IMR-90 (cell line): ENCODE measurements around the gene GINS1.

Source experiments
- CEBPB ChIP-seq: IDR thresholded peaks from 2 replicates; pipeline ENCODE4 v1.6.1; 2012; ENCODE audit warnings: low read depth, low read length, improper control_type of control experiment
- CHD1 ChIP-seq: IDR thresholded peaks from 2 replicates; pipeline ENCODE4 v1.6.1; 2012; ENCODE audit warnings: low read depth, low read length, improper control_type of control experiment
- POLR2A ChIP-seq: IDR thresholded peaks from 2 replicates; pipeline ENCODE4 v1.6.1; 2012; ENCODE audit warnings: mild to moderate bottlenecking, low read depth, low read length
- RAD21 ChIP-seq: IDR thresholded peaks from 2 replicates; pipeline ENCODE4 v1.6.1; 2012; ENCODE audit warnings: low read length, improper control_type of control experiment
- RCOR1 ChIP-seq: IDR thresholded peaks from 2 replicates; pipeline ENCODE4 v1.6.1; 2012; ENCODE audit warnings: mild to moderate bottlenecking, low read length, improper control_type of control experiment; ENCODE audit not compliant: insufficient replicate concordance
- RFX5 ChIP-seq: IDR thresholded peaks from 2 replicates; pipeline ENCODE4 v1.8.0; 2012; ENCODE audit warnings: low read depth, mild to moderate bottlenecking, low read length, moderate library complexity
- SMC3 ChIP-seq: fragments of 150-350 bp; IDR thresholded peaks from 2 replicates; pipeline ENCODE4 v1.6.1; 2016; ENCODE audit warnings: low read depth, mild to moderate bottlenecking, antibody characterized with exemption, low read length, moderate library complexity
- TF ChIP-seq, protein P1 (sequence below): conservative IDR thresholded peaks from 2 replicates; pipeline ENCODE4 v1.5.1; 2012; ENCODE audit warnings: mild to moderate bottlenecking, low read depth, low read length, improper control_type of control experiment
- TF ChIP-seq, protein P2 (sequence below): fragments of 150-350 bp; IDR thresholded peaks from 2 replicates; pipeline ENCODE4 v1.6.1; 2017; ENCODE audit warnings: mild to moderate bottlenecking, antibody characterized with exemption, low read length, low read depth

DNA sequence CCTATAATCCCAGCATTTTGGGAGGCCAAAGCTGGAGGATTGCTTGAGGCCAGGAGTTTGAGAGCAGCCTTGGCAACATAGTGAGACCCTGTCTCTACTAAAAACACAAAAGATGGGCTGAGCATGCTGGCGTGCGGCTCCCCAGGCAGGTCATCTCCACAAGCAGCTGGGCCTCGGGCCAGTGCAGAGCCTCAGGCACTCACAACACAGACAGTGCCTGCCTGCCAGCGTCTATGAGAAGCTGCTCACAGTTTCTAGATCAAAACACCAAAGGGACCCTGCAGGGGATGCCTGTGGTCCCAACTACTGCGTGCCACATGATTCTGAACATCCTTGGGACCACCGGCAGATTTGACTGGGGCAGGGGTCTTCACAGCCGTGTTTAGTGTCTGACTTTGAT is 59.4 kb downstream of the GINS1 start:
- TF ChIP-seq RAD21: no peak
- no peak for TF ChIP-seq POLR2A
- TF ChIP-seq RFX5: no peak
- no peak for TF ChIP-seq RCOR1
- TF ChIP-seq, protein P1, sequence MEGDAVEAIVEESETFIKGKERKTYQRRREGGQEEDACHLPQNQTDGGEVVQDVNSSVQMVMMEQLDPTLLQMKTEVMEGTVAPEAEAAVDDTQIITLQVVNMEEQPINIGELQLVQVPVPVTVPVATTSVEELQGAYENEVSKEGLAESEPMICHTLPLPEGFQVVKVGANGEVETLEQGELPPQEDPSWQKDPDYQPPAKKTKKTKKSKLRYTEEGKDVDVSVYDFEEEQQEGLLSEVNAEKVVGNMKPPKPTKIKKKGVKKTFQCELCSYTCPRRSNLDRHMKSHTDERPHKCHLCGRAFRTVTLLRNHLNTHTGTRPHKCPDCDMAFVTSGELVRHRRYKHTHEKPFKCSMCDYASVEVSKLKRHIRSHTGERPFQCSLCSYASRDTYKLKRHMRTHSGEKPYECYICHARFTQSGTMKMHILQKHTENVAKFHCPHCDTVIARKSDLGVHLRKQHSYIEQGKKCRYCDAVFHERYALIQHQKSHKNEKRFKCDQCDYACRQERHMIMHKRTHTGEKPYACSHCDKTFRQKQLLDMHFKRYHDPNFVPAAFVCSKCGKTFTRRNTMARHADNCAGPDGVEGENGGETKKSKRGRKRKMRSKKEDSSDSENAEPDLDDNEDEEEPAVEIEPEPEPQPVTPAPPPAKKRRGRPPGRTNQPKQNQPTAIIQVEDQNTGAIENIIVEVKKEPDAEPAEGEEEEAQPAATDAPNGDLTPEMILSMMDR: no peak
- TF ChIP-seq, protein P2, sequence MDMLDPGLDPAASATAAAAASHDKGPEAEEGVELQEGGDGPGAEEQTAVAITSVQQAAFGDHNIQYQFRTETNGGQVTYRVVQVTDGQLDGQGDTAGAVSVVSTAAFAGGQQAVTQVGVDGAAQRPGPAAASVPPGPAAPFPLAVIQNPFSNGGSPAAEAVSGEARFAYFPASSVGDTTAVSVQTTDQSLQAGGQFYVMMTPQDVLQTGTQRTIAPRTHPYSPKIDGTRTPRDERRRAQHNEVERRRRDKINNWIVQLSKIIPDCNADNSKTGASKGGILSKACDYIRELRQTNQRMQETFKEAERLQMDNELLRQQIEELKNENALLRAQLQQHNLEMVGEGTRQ: no peak
- no peak for TF ChIP-seq CEBPB
- no peak for TF ChIP-seq CHD1
- no peak for TF ChIP-seq SMC3
